Tibial artery (tissue), 4 donors: ENCODE data around the gene ASXL2.
"Not testable (repeated sequence)": the region's sequence is repeated elsewhere in the genome, so short reads cannot be mapped to it uniquely, and the experiment has no call there.

Source experiments
- DNase-seq, 2 donors: peaks; one replicate each; pipeline ENCODE4 v3.0.0-alpha.2; 2019
- H3K27ac ChIP-seq, 2 donors: fragments of 200-600 bp; sonication (generic) in 1 of 2; 1 replicate in 1 of 2; 2 replicates in 1 of 2; pipeline ENCODE4 v1.5.1; 2018 to 2019; ENCODE audit warnings: mild to moderate bottlenecking in 1 of 2
- H3K27me3 ChIP-seq, 2 donors: fragments of 200-600 bp; sonication (generic) in 1 of 2; one replicate each; pipeline versions ENCODE4 v1.5.1 to v1.6.0; 2016 to 2019
- H3K36me3 ChIP-seq, 3 donors: fragments of 200-600 bp; sonication (generic) in 2 of 3; one replicate each; pipeline ENCODE4 v1.5.1; 2016 to 2019; ENCODE audit warnings: mild to moderate bottlenecking in 2 of 3
- H3K4me1 ChIP-seq, 4 donors: fragments of 200-600 bp; sonication (generic) in 2 of 4; 1 replicate in 3 of 4; 2 replicates in 1 of 4; pipeline ENCODE4 v1.5.1; 2016 to 2019
- H3K4me3 ChIP-seq, 2 donors: fragments of 200-600 bp; sonication (generic) in 1 of 2; 1 replicate in 1 of 2; 2 replicates in 1 of 2; pipeline ENCODE4 v1.5.1; 2018 to 2019; ENCODE audit warnings: mild to moderate bottlenecking in 2 of 2
- H3K9me3 ChIP-seq, 3 donors: fragments of 200-600 bp; sonication (generic) in 1 of 3; one replicate each; pipeline ENCODE4 v1.5.1; 2016 to 2019
- intact Hi-C: fragments of 100-400 bp; cut with DNase I; formaldehyde crosslinking; loops from one replicate; pipeline ENCODE4 v1.15.0; 2023; ENCODE audit warnings: low total_unique reads
- TF ChIP-seq, protein P1 (sequence below), 2 experiments: fragments of 200-600 bp in 1 of 2; fragments of 450-650 bp in 1 of 2; IDR thresholded peaks; one replicate each; pipeline ENCODE4 v1.5.1; 2017 to 2019; ENCODE audit warnings: antibody characterized with exemption in 2 of 2, mild to moderate bottlenecking in 1 of 2, moderate library complexity in 1 of 2

Gene ASXL2

DNA sequence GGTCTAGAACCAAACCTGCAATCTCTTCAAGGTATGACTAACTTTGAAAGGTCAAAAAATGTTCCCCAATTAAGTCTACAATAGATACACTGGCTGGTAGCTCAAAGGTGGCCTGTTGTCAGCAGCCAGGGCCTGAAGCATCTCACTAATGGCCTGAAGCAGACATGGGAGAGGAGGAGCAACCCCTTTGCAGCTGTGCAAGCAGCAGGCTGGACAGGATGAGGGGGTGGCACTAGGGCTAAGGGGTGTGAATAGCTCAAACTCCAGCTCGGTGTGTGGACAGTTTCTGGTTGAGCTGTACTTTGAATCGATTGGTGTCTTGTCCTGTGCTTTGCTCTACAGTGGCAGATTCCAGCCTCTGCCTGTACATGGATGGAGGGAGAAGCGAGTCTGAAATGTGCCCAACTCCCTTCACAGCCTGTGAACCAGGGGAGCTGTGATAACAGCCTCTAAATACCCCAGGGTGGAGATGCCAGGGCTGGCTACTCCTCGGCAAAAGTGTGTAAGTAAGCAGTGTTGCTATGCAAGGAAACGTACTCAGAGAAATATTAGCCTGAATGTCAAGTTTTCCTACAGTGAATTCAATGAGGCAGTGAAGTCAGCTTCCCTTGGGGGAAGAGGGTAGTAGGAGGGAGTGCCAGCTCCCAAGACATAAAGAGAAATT lies 170.2 kb downstream of the ASXL2 start:
- H3K4me1 ChIP-seq: peaks cover 0 to 4% (median 2%) of the 10 kb centered on the region in 4 donors
- H3K27me3 ChIP-seq: peaks cover 0 to 16% of the 10 kb centered on the region in 2 donors
- intact Hi-C loops: no loop called here
- H3K36me3 ChIP-seq: no peaks in the 10 kb centered on the region
- no peak overlapping the region for H3K4me3 ChIP-seq
- TF ChIP-seq, protein P1, sequence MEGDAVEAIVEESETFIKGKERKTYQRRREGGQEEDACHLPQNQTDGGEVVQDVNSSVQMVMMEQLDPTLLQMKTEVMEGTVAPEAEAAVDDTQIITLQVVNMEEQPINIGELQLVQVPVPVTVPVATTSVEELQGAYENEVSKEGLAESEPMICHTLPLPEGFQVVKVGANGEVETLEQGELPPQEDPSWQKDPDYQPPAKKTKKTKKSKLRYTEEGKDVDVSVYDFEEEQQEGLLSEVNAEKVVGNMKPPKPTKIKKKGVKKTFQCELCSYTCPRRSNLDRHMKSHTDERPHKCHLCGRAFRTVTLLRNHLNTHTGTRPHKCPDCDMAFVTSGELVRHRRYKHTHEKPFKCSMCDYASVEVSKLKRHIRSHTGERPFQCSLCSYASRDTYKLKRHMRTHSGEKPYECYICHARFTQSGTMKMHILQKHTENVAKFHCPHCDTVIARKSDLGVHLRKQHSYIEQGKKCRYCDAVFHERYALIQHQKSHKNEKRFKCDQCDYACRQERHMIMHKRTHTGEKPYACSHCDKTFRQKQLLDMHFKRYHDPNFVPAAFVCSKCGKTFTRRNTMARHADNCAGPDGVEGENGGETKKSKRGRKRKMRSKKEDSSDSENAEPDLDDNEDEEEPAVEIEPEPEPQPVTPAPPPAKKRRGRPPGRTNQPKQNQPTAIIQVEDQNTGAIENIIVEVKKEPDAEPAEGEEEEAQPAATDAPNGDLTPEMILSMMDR (IDR thresholded peaks at IDR 0.05): no peak
- H3K27ac ChIP-seq: no peak overlapping the region
- DNase-seq: no peak
- no peaks in the 10 kb centered on the region for H3K9me3 ChIP-seq

DNA sequence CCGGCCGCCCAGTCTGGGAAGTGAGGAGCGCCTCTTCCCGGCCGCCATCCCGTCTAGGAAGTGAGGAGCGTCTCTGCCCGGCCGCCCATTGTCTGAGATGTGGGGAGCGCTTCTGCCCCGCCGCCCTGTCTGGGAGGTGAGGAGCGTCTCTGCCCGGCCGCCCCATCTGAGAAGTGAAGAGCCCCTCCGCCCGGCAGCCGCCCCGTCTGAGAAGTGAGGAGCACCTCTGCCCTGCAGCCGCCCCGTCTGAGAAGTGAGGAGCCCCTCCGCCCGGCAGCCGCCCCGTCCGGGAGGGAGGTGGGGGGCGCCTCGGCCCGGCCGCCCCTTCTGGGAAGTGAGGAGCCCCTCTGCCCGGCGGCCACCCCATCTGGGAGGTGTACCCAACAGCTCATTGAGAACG lies 172.7 kb downstream of the ASXL2 start:
- H3K27ac ChIP-seq, DNase-seq, H3K4me3 ChIP-seq, intact Hi-C loops, H3K4me1 ChIP-seq, H3K36me3 ChIP-seq, H3K9me3 ChIP-seq: not testable (repeated sequence)
- peaks cover 0 to 12% of the 10 kb centered on the region in 2 donors for H3K27me3 ChIP-seq

DNA sequence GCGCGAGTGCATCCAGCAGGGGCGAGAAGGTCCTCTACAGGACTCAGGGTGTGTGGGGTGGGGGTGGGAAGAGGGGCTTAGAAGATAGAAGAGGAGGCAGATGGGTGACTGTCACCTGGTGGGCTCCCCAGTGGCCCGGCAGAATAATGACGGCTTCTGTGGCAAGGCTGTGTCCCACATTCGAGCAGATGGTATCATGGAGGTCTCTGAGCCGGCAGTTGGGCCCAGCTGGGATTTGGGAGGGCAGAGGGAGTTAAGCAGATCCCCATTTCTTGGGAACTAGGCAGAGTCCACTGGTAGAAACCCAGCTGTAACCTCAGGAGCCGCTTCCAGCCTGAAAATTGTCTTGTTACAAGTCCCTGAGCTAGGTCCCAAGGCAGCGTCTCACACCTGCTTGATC lies 176.5 kb downstream of the ASXL2 start:
- Histone ChIP-seq H3K9me3 (no peaks in the 10 kb centered on the region), H3K36me3 (no peaks in the 10 kb centered on the region), H3K4me1 (peaks cover 0 to 5% (median 0%) of the 10 kb centered on the region in 4 donors), H3K27ac (no peak overlapping the region), H3K4me3 (no peak overlapping the region), H3K27me3 (peaks cover 0 to 8% of the 10 kb centered on the region in 2 donors)
- intact Hi-C loops: no loop called here
- DNase-seq: no peak
- TF ChIP-seq, protein P1 (IDR thresholded peaks at IDR 0.05): no peak

DNA sequence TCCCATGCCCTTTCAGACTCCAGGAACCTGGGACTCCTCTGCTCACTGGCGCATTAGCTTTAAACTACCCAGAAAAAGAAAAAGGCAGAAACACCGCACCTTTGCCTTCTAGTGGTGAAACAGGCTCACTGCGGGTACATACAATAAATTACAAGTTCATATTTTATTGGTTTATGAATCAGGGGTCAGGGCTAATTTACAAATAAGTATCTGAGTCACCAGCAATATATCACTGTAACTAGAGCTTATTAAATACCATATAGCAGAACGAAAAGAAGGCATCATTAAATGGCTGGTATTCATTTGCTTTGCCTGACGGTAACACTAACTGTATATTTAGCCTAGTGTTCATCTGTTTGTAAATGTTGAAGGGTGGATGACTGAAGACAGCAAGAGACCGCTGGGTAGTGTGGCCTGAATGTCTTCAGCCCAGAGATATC lies 178.0 kb downstream of the ASXL2 start:
- no peak for DNase-seq
- Histone ChIP-seq H3K27me3 (peaks cover 0 to 11% of the 10 kb centered on the region in 2 donors), H3K27ac (no peak overlapping the region), H3K36me3 (no peaks in the 10 kb centered on the region), H3K9me3 (no peaks in the 10 kb centered on the region), H3K4me1 (peaks cover 0 to 5% (median 0%) of the 10 kb centered on the region in 4 donors), H3K4me3 (no peak overlapping the region)
- TF ChIP-seq, protein P1 (IDR thresholded peaks at IDR 0.05): peak; percentile 54 to 68
- intact Hi-C loops: no loop called here

DNA sequence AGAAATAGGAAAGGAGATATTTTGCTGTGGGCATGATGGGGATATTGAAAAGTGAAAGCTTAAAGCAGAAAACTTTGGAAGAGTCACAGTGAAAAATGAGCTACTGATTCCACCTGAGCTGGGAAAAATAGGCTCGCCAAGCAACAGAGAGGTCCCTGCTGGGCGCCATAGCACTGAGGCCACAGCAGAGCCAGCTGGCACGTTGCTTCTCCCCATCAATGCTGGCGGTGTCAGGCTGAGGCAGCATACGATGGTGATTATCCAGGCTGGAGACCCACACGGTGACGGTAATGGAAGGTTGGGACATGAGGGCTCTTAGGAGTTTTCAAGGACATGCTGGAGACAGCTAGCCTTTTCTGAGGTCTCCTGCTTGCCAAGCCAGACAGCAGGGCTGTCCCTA lies 179.1 kb downstream of the ASXL2 start:
- Histone ChIP-seq H3K9me3 (no peaks in the 10 kb centered on the region), H3K27ac (no peak overlapping the region), H3K27me3 (peaks cover 0 to 11% of the 10 kb centered on the region in 2 donors), H3K36me3 (no peaks in the 10 kb centered on the region), H3K4me3 (no peak overlapping the region), H3K4me1 (peaks cover 0 to 5% (median 0%) of the 10 kb centered on the region in 4 donors)
- DNase-seq: no peak
- intact Hi-C loops: no loop called here
- TF ChIP-seq, protein P1 (IDR thresholded peaks at IDR 0.05): no peak

DNA sequence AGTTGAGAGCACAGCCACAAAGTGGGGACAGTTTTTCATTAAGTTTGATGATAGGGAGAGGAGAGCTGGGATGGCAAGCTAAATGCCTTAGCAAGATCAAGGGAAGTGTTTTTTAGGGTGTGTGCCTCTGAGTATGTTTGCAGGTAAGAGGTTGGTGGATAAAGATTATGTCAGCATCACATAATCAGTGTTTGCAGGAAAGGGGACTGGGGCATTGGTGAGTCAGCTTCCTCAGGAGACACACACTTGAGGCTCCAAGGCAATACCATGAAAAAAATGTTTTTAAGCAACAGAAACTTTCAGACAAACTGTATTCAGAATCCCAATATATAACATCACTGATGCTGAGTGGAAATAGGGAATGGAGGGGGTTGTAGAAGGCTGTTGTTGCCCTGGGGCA lies 179.5 kb downstream of the ASXL2 start:
- intact Hi-C loops: no loop called here
- no peak overlapping the region for H3K4me3 ChIP-seq
- no peak for DNase-seq
- H3K27ac ChIP-seq: no peak overlapping the region
- H3K9me3 ChIP-seq: no peaks in the 10 kb centered on the region
- TF ChIP-seq, protein P1 (IDR thresholded peaks at IDR 0.05): no peak
- peaks cover 0 to 11% of the 10 kb centered on the region in 2 donors for H3K27me3 ChIP-seq
- H3K4me1 ChIP-seq: peaks cover 0 to 5% (median 0%) of the 10 kb centered on the region in 4 donors
- H3K36me3 ChIP-seq: no peaks in the 10 kb centered on the region
